ENCODE results near the gene HM13.
"Not testable (repeated sequence)": the region's sequence is repeated elsewhere in the genome, so short reads cannot be mapped to it uniquely, and the experiment has no call there.

HM13 gene

DNA sequence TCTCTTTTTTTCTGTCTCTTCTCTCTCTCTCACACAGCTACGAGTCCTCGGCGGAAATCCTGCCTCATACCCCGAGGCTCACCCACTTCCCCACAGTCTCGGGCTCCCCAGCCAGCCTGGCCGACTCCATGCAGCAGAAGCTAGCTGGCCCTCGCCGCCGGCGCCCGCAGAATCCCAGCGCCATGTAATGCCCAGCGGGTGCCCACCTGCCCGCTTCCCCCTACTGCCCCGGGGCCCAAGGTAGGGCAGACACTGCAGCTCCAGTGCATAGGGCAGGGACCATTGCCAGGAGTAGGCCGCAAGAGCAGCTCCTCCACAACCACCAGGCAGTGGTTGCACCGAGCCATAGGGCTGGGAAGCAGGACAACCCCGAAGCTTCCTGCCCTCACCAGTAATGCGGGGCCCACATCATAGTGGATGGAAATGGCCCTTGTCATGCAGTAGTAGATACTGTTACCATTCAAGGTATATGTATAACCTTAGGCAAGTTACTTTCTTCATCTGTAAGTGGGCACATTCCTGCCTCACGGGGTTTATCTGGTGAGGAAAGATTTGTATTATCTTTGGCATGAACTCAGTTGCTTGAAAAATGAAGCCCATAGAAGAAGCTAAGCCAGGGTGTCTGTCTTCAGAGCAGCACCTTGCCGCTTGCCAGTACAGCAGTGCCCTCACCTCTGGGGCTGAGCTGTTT is 53.9 kb downstream of the HM13 start:
- DNase-seq = no peak

GRCh38 chr20:31568773-31569162 is 54.5 kb downstream of the HM13 start:
- no peak for DNase-seq

DNA sequence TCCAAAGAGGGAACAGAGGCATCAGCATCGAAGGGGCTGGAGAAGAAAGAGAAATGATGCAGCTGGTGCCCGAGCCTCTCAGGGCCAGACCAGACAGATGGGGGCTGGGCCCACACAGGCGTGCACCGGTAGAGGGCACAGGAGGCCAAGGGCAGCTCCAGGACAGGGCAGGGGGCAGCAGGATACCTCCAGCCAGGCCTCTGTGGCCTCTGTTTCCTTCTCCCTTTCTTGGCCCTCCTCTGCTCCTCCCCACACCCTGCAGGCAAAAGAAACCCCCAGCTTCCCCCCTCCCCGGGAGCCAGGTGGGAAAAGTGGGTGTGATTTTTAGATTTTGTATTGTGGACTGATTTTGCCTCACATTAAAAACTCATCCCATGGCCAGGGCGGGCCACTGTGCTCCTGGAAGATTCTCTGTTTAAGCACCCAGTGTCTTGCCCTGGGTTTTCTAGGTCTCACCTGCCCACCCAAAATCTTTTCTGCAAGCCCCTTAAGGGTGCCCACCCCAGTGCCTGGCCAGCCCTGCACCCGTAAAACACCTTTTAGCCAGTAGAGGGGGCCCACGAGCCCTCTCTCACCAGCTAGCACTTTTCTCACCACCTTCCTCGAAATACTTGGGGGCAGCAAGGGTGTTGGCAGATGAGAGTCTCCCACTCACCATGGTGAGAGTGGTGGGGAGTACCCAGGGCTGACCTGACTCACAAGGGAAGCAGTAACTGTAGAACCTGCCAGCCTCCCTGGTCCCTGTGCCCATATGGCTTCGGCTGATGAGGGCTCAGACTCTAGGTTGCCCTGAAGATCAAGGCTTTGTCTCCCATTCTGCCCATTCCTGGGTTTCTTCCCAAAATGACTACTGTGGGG is 55.1 kb downstream of the HM13 start:
- DNase-seq = peak; percentile 64

- DNase-seq = no peak
These were observed 55.8 kb downstream of the HM13 start for GRCh38 chr20:31570021-31570463.

GRCh38 chr20:31570735-31571617 is 56.7 kb downstream of the HM13 start:
- DNase-seq = peak; percentile 74

GRCh38 chr20:31572042-31572700 is 57.9 kb downstream of the HM13 start:
- DNase-seq = no peak

DNA sequence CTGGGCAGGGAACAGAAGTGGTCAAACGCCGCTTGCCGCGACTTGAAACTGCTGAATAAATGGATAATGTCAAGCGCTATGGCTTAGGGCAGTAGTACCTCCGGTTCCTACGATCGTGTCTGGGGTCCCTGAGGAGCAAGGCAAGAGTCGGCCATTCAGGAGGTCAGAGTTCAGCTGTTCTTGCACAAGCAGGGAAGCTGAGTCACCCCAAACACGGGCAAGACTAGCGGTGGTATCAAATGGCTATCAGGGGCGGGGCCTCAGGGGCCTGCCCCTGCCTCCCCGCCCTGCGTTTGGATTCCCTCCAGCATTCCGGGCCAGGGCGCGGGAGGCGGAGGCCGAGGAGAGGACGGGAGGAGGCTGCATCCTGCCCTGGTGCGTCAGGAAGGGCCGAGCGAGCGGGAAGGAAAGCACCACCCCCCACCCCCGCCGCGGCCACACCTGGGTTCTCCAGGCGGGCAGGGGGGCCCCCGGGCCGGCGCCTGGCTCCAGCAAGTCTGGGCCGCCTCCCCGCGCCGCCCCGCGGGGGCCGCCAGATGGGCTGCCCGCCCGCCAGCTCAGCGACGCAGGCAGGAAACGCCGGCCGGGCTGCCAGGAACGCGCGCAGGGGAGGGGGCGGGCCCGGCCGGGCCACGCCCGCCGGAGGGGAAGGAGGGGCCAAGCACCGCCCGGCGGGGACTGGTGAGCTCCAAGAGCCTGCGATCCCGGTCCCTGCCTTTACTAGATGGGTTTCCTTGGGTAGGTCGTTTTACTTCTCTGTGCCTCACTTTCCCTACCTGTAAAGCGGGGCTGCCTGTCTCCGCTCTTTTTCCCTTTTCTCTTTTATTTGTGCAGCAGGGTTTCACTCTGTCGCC is 58.7 kb downstream of the HM13 start:
- DNase-seq = peak; percentile 100

- DNase-seq = no peak
These were observed 59.5 kb downstream of the HM13 start for GRCh38 chr20:31573555-31574321.

- DNase-seq = not testable (repeated sequence)
These were observed 60.7 kb downstream of the HM13 start for GRCh38 chr20:31574986-31575385.

GRCh38 chr20:31576751-31577150 is 62.5 kb downstream of the HM13 start:
- no peak for DNase-seq

- DNase-seq = no peak
These were observed 63.0 kb downstream of the HM13 start for GRCh38 chr20:31577194-31577593.

DNA sequence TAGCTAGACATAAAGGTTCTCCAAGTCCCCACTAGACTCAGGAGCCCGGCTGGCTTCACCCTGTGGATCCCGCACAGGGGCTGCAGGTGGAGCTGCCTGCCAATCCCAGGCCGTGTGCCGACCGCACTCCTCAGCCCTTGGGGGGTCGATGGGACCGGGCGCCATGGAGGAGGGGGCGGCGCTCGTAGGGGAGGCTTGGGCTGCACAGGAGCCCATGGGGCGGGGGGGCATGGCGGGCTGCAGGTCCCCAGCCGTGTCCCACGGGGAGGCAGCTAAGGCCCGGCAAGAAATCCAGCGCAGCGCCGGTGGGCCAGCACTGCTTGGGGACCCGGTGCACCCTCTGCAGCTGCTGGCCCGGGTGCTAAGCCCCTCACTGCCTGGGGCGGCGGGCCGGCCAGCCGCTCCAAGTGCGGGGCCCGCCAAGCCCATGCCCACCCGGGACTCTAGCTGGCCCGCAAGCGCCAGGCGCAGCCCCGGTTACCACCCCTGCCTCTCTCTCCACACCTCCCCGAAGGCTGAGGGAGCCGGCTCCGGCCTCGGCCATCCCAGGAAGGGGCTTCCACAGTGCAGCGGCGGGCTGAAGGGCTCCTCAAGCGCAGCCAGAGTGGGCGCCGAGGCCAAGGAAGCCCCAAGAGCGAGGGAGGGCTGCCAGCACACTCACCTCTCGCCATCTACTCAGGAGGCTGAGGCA is 64.4 kb downstream of the HM13 start:
- no peak for DNase-seq

DNA sequence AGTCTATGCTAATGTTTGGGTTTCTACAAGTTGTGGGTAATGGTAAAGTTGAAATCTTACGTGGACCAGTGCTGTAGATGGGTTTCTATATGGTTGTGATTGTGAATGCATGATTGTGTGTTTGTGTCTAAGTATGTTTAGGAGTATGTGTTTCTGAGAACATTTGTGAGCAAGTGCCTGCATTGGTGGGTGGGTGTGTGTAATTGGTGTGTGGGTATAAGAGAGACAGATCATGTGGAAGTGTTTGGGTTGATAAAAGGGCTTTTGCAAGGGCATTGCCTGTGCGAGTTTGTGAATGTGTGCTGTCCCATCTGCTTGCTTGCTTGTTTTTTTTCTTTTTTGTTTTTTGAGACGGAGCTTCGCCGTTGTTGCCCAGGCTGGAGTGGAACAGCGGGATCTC is 65.0 kb downstream of the HM13 start:
- no peak for DNase-seq

GRCh38 chr20:31579941-31580651 is 65.9 kb downstream of the HM13 start:
- DNase-seq = not testable (repeated sequence)

DNA sequence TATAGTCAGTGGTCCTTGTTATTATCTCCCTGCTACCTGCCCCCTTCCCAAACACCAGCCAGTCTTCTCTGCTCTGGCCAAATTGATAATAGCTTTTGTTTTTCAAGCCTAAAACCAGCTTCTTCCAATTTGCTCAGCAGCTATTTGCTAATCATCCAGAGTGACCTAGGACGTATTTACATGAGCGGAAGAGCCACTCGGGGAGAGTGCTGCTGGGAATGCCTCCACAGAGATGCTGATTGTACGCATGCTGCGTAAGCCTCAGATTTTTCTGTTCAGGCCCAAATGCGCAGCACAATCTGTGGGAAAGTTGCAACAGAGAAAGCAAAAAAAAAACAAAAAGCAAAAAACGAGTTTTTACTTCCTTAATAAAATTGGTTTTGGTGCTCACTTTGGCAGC is 66.5 kb downstream of the HM13 start:
- no peak for DNase-seq

- no peak for DNase-seq
These were observed 67.1 kb downstream of the HM13 start for GRCh38 chr20:31581391-31581790.

- DNase-seq = peak; percentile 46
These were observed 73.5 kb downstream of the HM13 start for GRCh38 chr20:31587545-31588389.

- no peak for DNase-seq
These were observed 76.5 kb downstream of the HM13 start for GRCh38 chr20:31590717-31591225.

All from EL (cell line).